Transverse colon (tissue), 4 donors: ENCODE data around the gene AK2. TPM values are rescaled to one million over a fixed set of nuclear protein-coding genes. Genes with fewer than 3 reads are reported as not detected.
"Not testable (repeated sequence)": the region's sequence is repeated elsewhere in the genome, so short reads cannot be mapped to it uniquely, and the experiment has no call there.

Source experiments
- DNase-seq: peaks from one replicate; pipeline ENCODE4 v3.0.0-alpha.2; 2019
- H3K27ac ChIP-seq, 4 donors: fragments of 200-600 bp; sonication (generic); 2 replicates each; pipeline ENCODE4 v1.5.1; 2016 to 2018; ENCODE audit warnings: inconsistent platforms in 4 of 4
- H3K27me3 ChIP-seq: fragments of 200-600 bp; sonication (generic); 2 replicates; pipeline ENCODE4 v1.5.1; 2017; ENCODE audit warnings: inconsistent platforms
- H3K36me3 ChIP-seq, 4 donors: fragments of 200-600 bp; sonication (generic); 2 replicates each; pipeline ENCODE4 v1.5.1; 2017 to 2019; ENCODE audit warnings: inconsistent platforms in 4 of 4
- H3K4me1 ChIP-seq, 4 donors: fragments of 200-600 bp; sonication (generic); 2 replicates each; pipeline ENCODE4 v1.5.1; 2017 to 2020; ENCODE audit warnings: inconsistent platforms in 4 of 4
- H3K4me3 ChIP-seq, 4 donors: fragments of 200-600 bp; sonication (generic); 1 replicate in 1 of 4; 2 replicates in 3 of 4; pipeline versions ENCODE4 v1.5.1 to v1.6.1; 2017 to 2019; ENCODE audit warnings: inconsistent platforms in 4 of 4
- H3K9me3 ChIP-seq, 2 donors: fragments of 200-600 bp; sonication (generic); 2 replicates each; pipeline ENCODE4 v1.5.1; 2017 to 2019; ENCODE audit warnings: inconsistent platforms in 2 of 2
- CTCF ChIP-seq, 5 experiments: fragments of 200-600 bp in 3 of 5; fragments of 450-650 bp in 2 of 5; sonication (generic) in 3 of 5; IDR thresholded peaks; 1 replicate in 2 of 5; 2 replicates in 3 of 5; pipeline ENCODE4 v1.5.1; 2016 to 2017; ENCODE audit warnings: antibody characterized with exemption in 5 of 5, inconsistent platforms in 3 of 5, mild to moderate bottlenecking in 2 of 5, moderate library complexity in 1 of 5
- EP300 ChIP-seq: sonication (generic); formaldehyde crosslinking; IDR thresholded peaks from one replicate; pipeline ENCODE4 v1.6.1; 2017; ENCODE audit warnings: antibody characterized with exemption, low read depth
- POLR2A ChIP-seq: fragments of 450-650 bp; IDR thresholded peaks from one replicate; pipeline ENCODE4 v1.6.1; 2016; ENCODE audit warnings: antibody characterized with exemption, mild to moderate bottlenecking, moderate library complexity
- POLR2AphosphoS5 ChIP-seq, 3 donors: sonication (generic); formaldehyde crosslinking; IDR thresholded peaks; one replicate each; pipeline ENCODE4 v1.6.1; 2016; ENCODE audit warnings: antibody characterized with exemption in 3 of 3
- WGBS, 2 donors: methylation state at CpG; one replicate each; pipeline ENCODE4 v1.1.5; 2018; ENCODE audit warnings: low coverage in 1 of 2; 5-methylcytosine and 5-hydroxymethylcytosine counted together
- in situ Hi-C, 4 donors: fragments of 200-750 bp; cut with MboI; loops; one replicate each; pipeline versions ENCODE4 v1.15.0 to v1.15.1; 2017; ENCODE audit warnings: low sequenced_read_pairs in 3 of 4, low pct_ligation_motif_present in 1 of 4, low pct_unique_long_range_greater_than_20kb in 1 of 4
- intact Hi-C: fragments of 100-400 bp; cut with DNase I; formaldehyde crosslinking; loops from one replicate; pipeline ENCODE4 v1.15.1; 2023; ENCODE audit warnings: low total_unique reads
- total RNA-seq, 4 donors: library from RNA; depleted of rRNA; stranded (reverse); fragments of >200 nt; gene quantifications; one replicate each; pipeline ENCODE4 v1.1.0, GENCODE V29; 2016

The AK2 gene
- total RNA-seq, 4 donors from 2014 or later: 209 to 296 (median 211) TPM

- Histone ChIP-seq H3K9me3 (no peaks in the 10 kb centered on the region), H3K36me3 (peaks cover 0 to 19% (median 8%) of the 10 kb centered on the region in 4 donors), H3K4me3 (no peak overlapping the region), H3K27me3 (no peaks in the 10 kb centered on the region), H3K4me1 (peaks cover 9 to 54% (median 44%) of the 10 kb centered on the region in 4 donors), H3K27ac (peak overlapping the region; percentile 34 to 74 (median 66))
- intact Hi-C loops: no loop called here
- WGBS, 2 donors: 50% methylated on average over 1 of the region's 1 CpG; no CpG with 5 or more reads in 1 of the 2 donors
- in situ Hi-C loops: no loop called here
- TF ChIP-seq POLR2A: no peak
- no peak for DNase-seq
Measured at GRCh38 chr1:33025180-33025569, 11.5 kb downstream of the AK2 start.

GRCh38 chr1:33024430-33025179, 12.1 kb downstream of the AK2 start:
- H3K9me3 ChIP-seq, intact Hi-C loops, H3K4me3 ChIP-seq, in situ Hi-C loops, H3K27me3 ChIP-seq, DNase-seq: not testable (repeated sequence)
- Histone ChIP-seq H3K27ac (peak overlapping the region; percentile 34 to 74 (median 66)), H3K4me1 (peaks cover 9 to 51% (median 44%) of the 10 kb centered on the region in 4 donors), H3K36me3 (peaks cover 0 to 23% (median 9%) of the 10 kb centered on the region in 4 donors)
- 26 to 53% methylated on average over 5 to 6 of the region's 6 CpGs for WGBS, 2 donors

GRCh38 chr1:33022650-33023200, 14.0 kb downstream of the AK2 start:
- in situ Hi-C loops: no loop called here
- DNase-seq: no peak
- no peaks in the 10 kb centered on the region for H3K9me3 ChIP-seq
- peak overlapping the region; percentile 64 to 76 (median 74) for H3K27ac ChIP-seq
- H3K4me1 ChIP-seq: peaks cover 9 to 50% (median 41%) of the 10 kb centered on the region in 4 donors
- no peaks in the 10 kb centered on the region for H3K27me3 ChIP-seq
- no peak for TF ChIP-seq CTCF (IDR thresholded peaks at IDR 0.05)
- TF ChIP-seq POLR2A: no peak
- peak in 2 of 3 donors; percentile 46 to 60 for TF ChIP-seq POLR2AphosphoS5 (IDR thresholded peaks at IDR 0.05)
- TF ChIP-seq EP300: no peak
- no peak overlapping the region for H3K4me3 ChIP-seq
- intact Hi-C loops: no loop called here
- peaks cover 0 to 37% (median 15%) of the 10 kb centered on the region in 4 donors for H3K36me3 ChIP-seq

GRCh38 chr1:33021567-33022431, 14.9 kb downstream of the AK2 start:
- H3K36me3 ChIP-seq: peaks cover 0 to 41% (median 19%) of the 10 kb centered on the region in 4 donors
- H3K4me1 ChIP-seq: peaks cover 9 to 47% (median 40%) of the 10 kb centered on the region in 4 donors
- no peak for DNase-seq
- 76 to 89% methylated on average over 4 of the region's 4 CpGs for WGBS, 2 donors
- peak overlapping the region; percentile 64 to 76 (median 74) for H3K27ac ChIP-seq
- no peak overlapping the region for H3K4me3 ChIP-seq
- no peaks in the 10 kb centered on the region for H3K9me3 ChIP-seq
- no peaks in the 10 kb centered on the region for H3K27me3 ChIP-seq
- intact Hi-C loops: no loop called here
- in situ Hi-C loops: no loop called here
- no peak for TF ChIP-seq POLR2AphosphoS5 (IDR thresholded peaks at IDR 0.05)
- TF ChIP-seq POLR2A: no peak
- TF ChIP-seq EP300: no peak

- H3K9me3 ChIP-seq: no peaks in the 10 kb centered on the region
- H3K27me3 ChIP-seq: no peaks in the 10 kb centered on the region
- in situ Hi-C loops: no loop called here
- TF ChIP-seq POLR2A: no peak
- 86 to 100% methylated on average over 2 to 3 of the region's 3 CpGs for WGBS, 2 donors
- no peak for DNase-seq
- no peak overlapping the region for H3K4me3 ChIP-seq
- intact Hi-C loops: no loop called here
- H3K27ac ChIP-seq: no peak overlapping the region
- H3K36me3 ChIP-seq: peaks cover 0 to 55% (median 26%) of the 10 kb centered on the region in 4 donors
- H3K4me1 ChIP-seq: peaks cover 0 to 24% (median 17%) of the 10 kb centered on the region in 4 donors
Measured at GRCh38 chr1:33018112-33018511, 18.6 kb downstream of the AK2 start.
